C4-2B (cell line): Measurements from ENCODE around the gene MIB2.
"Not testable (repeated sequence)": the region's sequence is repeated elsewhere in the genome, so short reads cannot be mapped to it uniquely, and the experiment has no call there.

Experiments
- H3K27ac ChIP-seq: fragments of 450-650 bp; 2 replicates; pipeline ENCODE4 v1.5.1; 2017
- ZFX ChIP-seq: fragments of 450-650 bp; IDR thresholded peaks from 2 replicates; pipeline ENCODE4 v1.6.1; 2017
- TF ChIP-seq, protein P1 (sequence below): fragments of 450-650 bp; conservative IDR thresholded peaks from 2 replicates; pipeline ENCODE4 v1.5.1; 2017; ENCODE audit warnings: mild to moderate bottlenecking

The MIB2 gene

DNA sequence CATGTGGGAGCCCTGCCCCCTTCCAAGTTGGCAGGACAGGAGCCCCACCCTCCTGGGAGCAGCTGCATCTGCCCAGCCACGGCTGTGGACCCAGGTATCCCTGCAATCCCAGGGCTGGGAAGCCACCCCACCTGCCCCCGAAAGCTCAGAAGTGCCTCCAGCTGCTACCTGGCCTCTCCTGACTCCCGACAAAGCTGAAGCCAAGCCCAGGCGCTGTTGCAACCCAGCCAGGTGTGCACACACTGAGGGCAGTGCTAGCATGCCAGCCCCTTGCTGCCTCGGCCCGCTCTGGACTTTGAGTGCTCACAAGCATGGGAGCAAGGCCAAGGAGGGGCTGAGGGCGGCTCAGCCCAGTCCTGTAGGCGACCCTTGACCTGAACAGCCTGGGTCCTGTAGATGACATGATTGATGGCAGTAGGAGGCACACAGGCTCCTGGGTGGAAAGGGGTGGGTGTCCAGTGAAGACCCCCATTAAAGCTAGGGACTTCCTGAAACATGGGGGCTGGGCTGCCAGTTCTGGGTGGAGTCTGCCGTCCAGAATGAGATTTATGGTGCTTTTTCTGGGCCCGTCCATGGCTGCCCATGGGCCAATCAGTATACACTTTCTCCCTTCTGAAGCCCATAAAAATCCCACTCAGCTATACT, 37.8 kb upstream of the MIB2 start:
- TF ChIP-seq ZFX = no peak
- H3K27ac ChIP-seq = no peak overlapping the region

DNA sequence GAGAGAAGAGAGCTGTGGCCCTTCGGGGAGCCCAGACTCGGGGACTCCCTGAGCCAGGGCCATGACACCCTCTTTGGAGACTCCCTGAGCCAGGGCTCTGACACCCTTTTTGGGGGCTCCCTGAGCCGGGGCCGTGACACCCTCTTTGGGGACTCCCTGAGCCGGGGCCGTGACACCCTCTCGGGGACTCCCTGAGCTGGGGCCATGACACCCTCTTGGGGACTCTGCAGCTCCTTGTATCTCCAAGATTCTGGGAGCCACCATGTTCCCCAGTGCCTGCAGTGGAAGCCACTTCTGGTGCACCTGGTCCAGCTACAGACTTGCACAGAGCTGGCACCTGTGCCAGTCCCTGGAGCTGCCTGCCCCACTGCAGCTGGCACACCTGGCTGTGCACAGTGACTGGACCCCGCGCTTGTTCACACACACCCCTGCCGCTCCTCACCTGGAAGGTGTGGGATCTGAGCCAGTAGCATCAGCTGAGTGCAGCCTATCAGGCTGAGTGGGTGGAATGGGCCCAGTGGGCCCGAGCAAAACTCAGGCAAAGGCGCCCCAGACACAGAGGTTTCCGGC, 36.8 kb upstream of the MIB2 start:
- TF ChIP-seq ZFX = no peak
- TF ChIP-seq, protein P1, sequence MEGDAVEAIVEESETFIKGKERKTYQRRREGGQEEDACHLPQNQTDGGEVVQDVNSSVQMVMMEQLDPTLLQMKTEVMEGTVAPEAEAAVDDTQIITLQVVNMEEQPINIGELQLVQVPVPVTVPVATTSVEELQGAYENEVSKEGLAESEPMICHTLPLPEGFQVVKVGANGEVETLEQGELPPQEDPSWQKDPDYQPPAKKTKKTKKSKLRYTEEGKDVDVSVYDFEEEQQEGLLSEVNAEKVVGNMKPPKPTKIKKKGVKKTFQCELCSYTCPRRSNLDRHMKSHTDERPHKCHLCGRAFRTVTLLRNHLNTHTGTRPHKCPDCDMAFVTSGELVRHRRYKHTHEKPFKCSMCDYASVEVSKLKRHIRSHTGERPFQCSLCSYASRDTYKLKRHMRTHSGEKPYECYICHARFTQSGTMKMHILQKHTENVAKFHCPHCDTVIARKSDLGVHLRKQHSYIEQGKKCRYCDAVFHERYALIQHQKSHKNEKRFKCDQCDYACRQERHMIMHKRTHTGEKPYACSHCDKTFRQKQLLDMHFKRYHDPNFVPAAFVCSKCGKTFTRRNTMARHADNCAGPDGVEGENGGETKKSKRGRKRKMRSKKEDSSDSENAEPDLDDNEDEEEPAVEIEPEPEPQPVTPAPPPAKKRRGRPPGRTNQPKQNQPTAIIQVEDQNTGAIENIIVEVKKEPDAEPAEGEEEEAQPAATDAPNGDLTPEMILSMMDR = no peak
- no peak overlapping the region for H3K27ac ChIP-seq

DNA sequence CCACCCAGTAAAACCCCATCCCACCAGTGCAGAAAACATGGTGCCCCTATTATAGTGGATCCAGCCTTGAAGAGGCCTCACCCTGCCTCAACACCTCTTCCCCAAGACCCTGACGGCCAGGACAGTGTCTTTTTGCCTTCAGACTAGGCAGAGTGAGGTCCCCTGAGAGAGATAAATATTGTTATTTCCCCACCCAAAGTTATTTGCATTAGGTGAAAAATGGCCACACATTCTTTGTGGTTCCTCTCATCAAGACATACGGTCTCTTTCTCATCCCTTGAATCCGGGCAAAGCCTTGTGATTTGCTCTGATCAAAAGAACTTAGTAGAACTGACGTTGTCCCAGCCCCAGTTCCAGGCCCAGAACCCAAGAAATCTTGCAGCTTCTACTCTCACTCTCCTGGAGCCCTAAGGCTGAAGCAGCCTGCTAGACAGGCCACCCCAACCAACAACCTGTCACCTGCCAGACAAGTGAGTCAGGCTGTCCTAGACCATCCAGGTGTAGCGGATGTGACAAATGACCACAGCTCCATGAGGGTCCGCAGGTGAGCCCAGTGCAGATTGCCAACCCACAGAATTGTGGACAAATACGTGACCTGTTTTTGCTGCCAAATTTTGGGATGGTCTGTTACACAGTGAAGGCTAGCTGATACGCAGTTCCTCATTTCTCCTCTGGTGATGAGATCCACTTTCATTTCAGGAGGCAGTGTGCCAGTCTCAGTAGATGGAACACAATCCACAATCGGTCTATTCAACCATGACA, 32.5 kb upstream of the MIB2 start:
- TF ChIP-seq, protein P1 = no peak
- no peak for TF ChIP-seq ZFX
- H3K27ac ChIP-seq = no peak overlapping the region

DNA sequence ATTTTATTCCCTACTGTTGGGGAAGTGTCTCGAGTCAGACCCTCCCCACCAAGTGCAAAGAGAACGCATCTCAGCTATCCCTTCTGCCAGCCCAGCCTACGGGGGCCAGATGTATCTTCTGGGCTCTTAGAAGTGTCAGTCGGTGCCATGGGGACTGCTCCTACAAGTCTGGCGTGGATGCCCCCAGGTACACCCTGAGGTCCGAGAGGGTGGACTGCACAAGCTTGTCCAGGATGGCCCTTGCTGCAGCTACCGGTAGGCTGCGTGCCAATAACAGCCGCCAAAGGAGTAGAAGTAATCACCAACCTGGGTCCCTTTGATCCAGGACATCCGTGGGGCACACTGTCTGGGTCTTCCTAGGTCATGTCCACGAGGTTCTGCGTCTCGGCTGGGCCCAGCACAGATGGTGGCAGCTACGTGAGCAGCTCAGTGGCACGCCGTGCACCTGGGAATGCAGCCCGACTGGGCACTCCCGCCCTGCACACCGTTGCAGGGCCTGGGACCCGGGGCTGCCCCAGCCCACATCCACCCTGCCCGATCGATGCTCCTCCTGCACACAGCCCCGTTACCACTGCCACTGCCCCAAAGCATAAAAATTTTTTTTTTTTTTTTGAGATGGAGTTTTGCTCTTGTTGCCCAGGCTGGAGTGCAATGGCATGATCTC, 31.8 kb upstream of the MIB2 start:
- TF ChIP-seq, protein P1 = no peak
- TF ChIP-seq ZFX = no peak
- H3K27ac ChIP-seq = no peak overlapping the region

DNA sequence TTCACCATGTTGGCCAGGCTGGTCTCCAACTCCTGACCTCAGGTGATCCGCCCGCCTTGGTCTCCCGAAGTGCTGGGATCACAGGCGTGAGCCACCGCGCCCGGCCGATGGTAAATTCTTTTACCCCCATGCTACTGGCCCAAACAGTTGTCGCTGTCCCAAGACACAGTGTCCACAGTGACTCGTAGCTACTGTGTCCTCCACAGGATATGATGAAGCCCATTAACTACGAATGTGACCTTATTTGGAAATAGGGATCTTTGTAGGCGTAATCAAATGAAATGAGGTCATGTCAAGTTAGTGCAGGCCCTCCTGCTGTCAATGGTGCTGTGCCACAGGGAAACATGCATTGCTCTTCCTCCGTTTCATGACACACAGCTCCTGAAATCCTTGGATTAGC, 23.8 kb upstream of the MIB2 start:
- no peak overlapping the region for H3K27ac ChIP-seq
- TF ChIP-seq ZFX = no peak
- TF ChIP-seq, protein P1 = no peak

DNA sequence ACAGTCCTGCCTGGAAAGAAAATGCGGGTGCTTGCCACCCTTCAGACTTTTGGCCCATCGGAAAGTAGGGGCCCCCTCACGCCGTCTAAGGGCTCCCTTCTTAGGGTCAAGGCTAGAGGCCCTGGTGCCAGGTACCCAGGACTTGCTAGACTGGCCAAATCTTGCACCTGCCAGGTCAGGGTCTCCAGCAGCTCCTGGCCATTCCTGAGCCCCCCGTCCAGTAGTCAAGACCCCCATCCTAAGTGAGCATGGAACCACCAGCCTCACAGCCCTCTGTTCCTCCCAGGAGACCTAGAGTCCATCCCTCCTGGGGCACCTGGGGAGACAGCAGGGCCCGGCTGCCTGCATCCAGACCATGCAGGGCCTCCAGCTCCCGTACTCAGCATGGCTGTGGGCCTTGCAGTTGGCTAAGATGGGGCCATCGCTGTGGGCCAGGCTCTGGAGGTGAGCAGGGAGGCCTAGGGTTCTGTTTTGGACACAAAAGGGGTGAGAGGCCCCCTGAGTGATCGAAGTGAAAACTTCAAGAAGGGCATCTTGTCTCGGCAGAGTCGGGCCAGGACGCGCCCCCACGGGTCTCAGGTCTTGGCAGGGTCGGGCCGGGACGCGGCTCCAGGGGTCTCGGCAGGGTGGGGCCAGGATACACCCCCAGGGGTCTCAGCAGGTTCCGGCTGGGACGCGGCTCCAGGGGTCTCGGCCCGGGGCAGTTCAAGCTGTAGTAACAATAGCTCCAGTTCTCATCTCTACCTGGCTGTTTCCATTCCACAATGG, 21.3 kb upstream of the MIB2 start:
- TF ChIP-seq, protein P1 = no peak
- TF ChIP-seq ZFX = no peak
- no peak overlapping the region for H3K27ac ChIP-seq

DNA sequence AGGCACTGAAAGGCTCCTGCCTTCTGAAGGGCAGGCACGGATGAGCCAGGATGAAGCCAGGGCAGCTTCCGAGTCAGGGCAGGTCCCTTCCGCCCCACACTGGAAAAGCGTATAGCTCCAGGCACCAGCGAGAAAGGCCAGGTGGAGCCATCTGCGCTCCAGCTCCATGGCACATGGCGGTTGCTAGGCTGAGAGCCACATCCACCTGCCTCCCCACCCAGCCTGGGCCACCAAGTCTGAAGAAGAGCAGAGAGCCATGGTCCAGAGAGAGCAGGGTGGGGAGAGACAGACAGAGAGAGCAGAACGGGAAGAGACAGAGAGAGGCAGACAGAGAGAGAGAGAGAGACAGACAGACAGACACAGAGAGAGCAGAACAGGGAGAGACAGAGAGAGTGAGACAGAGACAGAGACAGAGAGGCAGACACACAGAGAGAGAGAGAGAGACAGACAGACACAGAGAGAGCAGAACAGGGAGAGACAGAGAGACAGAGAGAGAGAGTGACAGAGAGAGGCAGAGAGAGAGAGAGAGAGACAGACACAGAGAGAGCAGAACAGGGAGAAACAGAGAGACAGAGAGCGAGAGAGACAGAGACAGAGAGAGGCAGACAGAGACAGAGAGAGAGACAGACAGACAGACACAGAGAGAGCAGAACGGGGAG, 20.6 kb upstream of the MIB2 start:
- no peak overlapping the region for H3K27ac ChIP-seq
- TF ChIP-seq, protein P1 = no peak
- TF ChIP-seq ZFX = no peak

DNA sequence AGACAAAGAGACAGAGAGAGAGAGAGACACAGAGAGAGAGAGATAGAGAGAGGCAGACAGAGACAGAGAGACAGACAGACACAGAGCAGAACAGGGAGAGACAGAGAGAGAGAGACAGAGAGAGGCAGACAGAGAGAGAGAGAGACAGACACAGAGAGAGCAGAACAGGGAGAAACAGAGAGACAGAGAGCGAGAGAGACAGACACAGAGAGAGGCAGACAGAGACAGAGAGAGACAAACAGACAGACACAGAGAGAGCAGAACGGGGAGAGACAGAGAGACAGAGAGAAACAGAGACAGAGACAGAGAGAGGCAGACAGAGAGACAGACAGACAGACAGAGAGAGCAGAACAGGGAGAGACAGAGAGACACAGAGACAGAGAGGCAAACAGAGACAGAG, 20.0 kb upstream of the MIB2 start:
- H3K27ac ChIP-seq = not testable (repeated sequence)
